ENCODE results near the gene FBH1.

The FBH1 gene

DNA sequence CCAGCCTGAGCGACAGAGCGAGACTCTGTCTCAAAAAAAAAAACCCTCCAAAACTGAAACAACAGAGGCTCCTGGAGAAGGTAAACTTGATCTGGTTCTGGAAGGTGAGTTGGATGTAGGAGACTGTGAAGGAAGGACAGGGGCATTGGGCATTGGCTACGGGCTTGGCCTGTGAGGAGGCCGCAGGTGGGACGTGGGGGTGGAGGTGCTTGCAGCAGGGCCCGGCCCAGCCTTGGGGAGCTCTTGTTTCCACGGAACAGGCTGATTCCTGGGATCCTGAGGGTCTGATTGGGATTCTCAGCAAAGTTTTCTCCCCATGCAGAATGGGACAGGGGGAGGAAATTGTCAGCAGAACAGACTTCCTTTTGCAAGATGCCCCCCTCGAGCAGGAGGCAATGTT lies 56.7 kb downstream of the FBH1 start:
- H3K27me3 ChIP-seq (ENCODE audit: insufficient read depth, low read length) = peaks cover 6% of the 10 kb centered on the region; the same call in 1 of the 2 replicates
- no peaks in the 10 kb centered on the region for H3K9me2 ChIP-seq (ENCODE audit: low read depth, low read length)
- no peak overlapping the region for H2AFZ ChIP-seq (ENCODE audit: low read length)
- H3K4me3 ChIP-seq (ENCODE audit: low read depth, low read length, poor library complexity, severe bottlenecking) = no peak overlapping the region
- TF ChIP-seq, protein P1, sequence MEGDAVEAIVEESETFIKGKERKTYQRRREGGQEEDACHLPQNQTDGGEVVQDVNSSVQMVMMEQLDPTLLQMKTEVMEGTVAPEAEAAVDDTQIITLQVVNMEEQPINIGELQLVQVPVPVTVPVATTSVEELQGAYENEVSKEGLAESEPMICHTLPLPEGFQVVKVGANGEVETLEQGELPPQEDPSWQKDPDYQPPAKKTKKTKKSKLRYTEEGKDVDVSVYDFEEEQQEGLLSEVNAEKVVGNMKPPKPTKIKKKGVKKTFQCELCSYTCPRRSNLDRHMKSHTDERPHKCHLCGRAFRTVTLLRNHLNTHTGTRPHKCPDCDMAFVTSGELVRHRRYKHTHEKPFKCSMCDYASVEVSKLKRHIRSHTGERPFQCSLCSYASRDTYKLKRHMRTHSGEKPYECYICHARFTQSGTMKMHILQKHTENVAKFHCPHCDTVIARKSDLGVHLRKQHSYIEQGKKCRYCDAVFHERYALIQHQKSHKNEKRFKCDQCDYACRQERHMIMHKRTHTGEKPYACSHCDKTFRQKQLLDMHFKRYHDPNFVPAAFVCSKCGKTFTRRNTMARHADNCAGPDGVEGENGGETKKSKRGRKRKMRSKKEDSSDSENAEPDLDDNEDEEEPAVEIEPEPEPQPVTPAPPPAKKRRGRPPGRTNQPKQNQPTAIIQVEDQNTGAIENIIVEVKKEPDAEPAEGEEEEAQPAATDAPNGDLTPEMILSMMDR (IDR thresholded peaks at IDR 0.05; ENCODE audit: low read length) = no peak
- H4K20me1 ChIP-seq (ENCODE audit: insufficient read depth, low read length) = no peaks in the 10 kb centered on the region
- no peak overlapping the region for H3K27ac ChIP-seq (ENCODE audit: low read depth, low read length, poor library complexity, severe bottlenecking)
- no peak overlapping the region for H3K9ac ChIP-seq (ENCODE audit: low read length)
- H3K9me3 ChIP-seq (ENCODE audit: low read length) = no peaks in the 10 kb centered on the region
- no peaks in the 10 kb centered on the region for H3K36me3 ChIP-seq (ENCODE audit: insufficient read depth, low read length)
- no peaks in the 10 kb centered on the region for H3K4me1 ChIP-seq (ENCODE audit: insufficient read depth, low read length, severe bottlenecking)
- H3K4me2 ChIP-seq (ENCODE audit: low read length) = no peak overlapping the region
- H3F3A ChIP-seq (ENCODE audit: insufficient read depth, low read length) = no peaks in the 10 kb centered on the region
- H3K79me2 ChIP-seq (ENCODE audit: insufficient read depth, low read length) = no peaks in the 10 kb centered on the region

DNA sequence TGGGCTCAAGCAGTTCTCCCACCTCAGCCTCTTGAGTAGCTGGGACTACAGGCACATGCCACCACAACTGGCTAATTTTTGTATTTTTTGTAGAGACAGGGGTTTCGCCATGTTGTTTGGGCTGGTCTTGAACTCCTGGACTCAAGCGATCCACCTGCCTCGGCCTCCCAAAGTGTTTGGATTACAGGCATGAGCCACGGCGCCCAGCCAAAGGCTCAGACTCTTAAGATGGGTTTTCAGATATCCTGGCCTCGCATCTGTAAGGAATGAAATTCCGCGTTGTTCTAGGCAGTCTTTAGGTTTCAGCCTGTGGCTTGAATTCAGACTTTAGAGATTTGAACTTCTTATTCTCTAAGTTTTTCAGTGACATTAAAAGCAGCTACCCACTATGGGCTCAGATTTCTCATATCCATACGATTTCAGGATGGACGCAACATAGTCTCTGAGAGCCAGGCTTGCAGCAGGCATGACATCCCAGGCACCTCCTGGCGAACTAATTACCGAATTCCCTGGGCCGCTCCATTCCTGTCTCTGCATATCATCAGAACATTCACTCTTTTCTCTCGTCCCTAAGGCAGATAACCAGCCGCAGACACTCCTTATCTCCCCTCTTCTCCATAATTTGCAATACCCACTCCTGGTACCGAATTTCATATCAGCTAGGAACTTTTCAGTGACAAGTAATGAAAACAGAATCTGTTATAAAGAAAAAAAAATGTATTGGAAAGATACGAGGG lies 57.6 kb downstream of the FBH1 start:
- H3K27me3 ChIP-seq (ENCODE audit: insufficient read depth, low read length) = peaks cover 6% of the 10 kb centered on the region; the same call in 1 of the 2 replicates
- H3K4me3 ChIP-seq (ENCODE audit: low read depth, low read length, poor library complexity, severe bottlenecking) = no peak overlapping the region
- no peak overlapping the region for H3K27ac ChIP-seq (ENCODE audit: low read depth, low read length, poor library complexity, severe bottlenecking)
- H3K9me2 ChIP-seq (ENCODE audit: low read depth, low read length) = no peaks in the 10 kb centered on the region
- H3K79me2 ChIP-seq (ENCODE audit: insufficient read depth, low read length) = no peaks in the 10 kb centered on the region
- no peaks in the 10 kb centered on the region for H3K9me3 ChIP-seq (ENCODE audit: low read length)
- no peak overlapping the region for H2AFZ ChIP-seq (ENCODE audit: low read length)
- no peak overlapping the region for H3K4me2 ChIP-seq (ENCODE audit: low read length)
- TF ChIP-seq EZH2 (IDR thresholded peaks at IDR 0.05; ENCODE audit: borderline replicate concordance, low read length) = no peak
- TF ChIP-seq, protein P1 (IDR thresholded peaks at IDR 0.05; ENCODE audit: low read length) = no peak
- no peaks in the 10 kb centered on the region for H3K36me3 ChIP-seq (ENCODE audit: insufficient read depth, low read length)
- no peaks in the 10 kb centered on the region for H3F3A ChIP-seq (ENCODE audit: insufficient read depth, low read length)
- H3K4me1 ChIP-seq (ENCODE audit: insufficient read depth, low read length, severe bottlenecking) = no peaks in the 10 kb centered on the region
- no peak overlapping the region for H3K9ac ChIP-seq (ENCODE audit: low read length)
- no peaks in the 10 kb centered on the region for H4K20me1 ChIP-seq (ENCODE audit: insufficient read depth, low read length)

DNA sequence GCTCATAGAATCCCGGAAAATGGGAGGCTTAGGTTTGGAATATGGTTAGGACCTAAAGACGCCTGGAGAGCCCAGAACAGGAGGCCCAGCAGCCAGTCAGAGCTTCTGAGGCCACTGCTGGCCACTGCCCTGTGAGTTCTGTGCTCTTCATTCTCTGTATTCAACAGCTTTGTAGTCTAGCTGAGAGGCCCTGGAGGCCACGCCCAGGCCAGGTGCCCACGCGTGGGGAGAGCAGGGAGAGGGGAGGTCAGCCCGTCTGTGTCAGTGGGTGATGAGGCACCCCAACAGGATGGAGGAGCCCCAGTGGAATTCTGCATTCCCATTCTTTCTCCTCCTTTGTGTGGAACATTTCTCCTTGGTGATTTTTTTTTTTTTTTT lies 58.2 kb downstream of the FBH1 start:
- H3K9me2 ChIP-seq (ENCODE audit: low read depth, low read length) = no peaks in the 10 kb centered on the region
- H3K9ac ChIP-seq (ENCODE audit: low read length) = no peak overlapping the region
- no peaks in the 10 kb centered on the region for H3K79me2 ChIP-seq (ENCODE audit: insufficient read depth, low read length)
- no peaks in the 10 kb centered on the region for H3K9me3 ChIP-seq (ENCODE audit: low read length)
- H3K27me3 ChIP-seq (ENCODE audit: insufficient read depth, low read length) = peaks cover 6% of the 10 kb centered on the region; the same call in 1 of the 2 replicates
- H3K27ac ChIP-seq (ENCODE audit: low read depth, low read length, poor library complexity, severe bottlenecking) = no peak overlapping the region
- no peaks in the 10 kb centered on the region for H3K4me1 ChIP-seq (ENCODE audit: insufficient read depth, low read length, severe bottlenecking)
- H3F3A ChIP-seq (ENCODE audit: insufficient read depth, low read length) = no peaks in the 10 kb centered on the region
- no peak overlapping the region for H3K4me2 ChIP-seq (ENCODE audit: low read length)
- H3K36me3 ChIP-seq (ENCODE audit: insufficient read depth, low read length) = no peaks in the 10 kb centered on the region
- TF ChIP-seq EZH2 (IDR thresholded peaks at IDR 0.05; ENCODE audit: borderline replicate concordance, low read length) = no peak
- TF ChIP-seq, protein P1 (IDR thresholded peaks at IDR 0.05; ENCODE audit: low read length) = no peak
- H3K4me3 ChIP-seq (ENCODE audit: low read depth, low read length, poor library complexity, severe bottlenecking) = no peak overlapping the region
- H4K20me1 ChIP-seq (ENCODE audit: insufficient read depth, low read length) = no peaks in the 10 kb centered on the region
- H2AFZ ChIP-seq (ENCODE audit: low read length) = no peak overlapping the region

Data from OCI-LY1 (cell line).